IMR-90 (cell line): Measurements from ENCODE around the gene USP24. TPM values are rescaled to one million over a fixed set of nuclear protein-coding genes. Genes with fewer than 3 reads are reported as not detected.

Experiments
- ATAC-seq: fragments of 200-7000 bp; cut with Tn5 transposase; 2 replicates; pipeline ENCODE4 v1.9.1; 2020; ENCODE audit warnings: low read depth, mild to moderate bottlenecking, moderate library complexity
- BruUV-seq: library from RNA; stranded (reverse); fragments of 400-500 nt; replicated peaks from 2 replicates; lab custom pipeline; 2021; lab: Mats Ljungman, UMichigan
- CTCF ChIA-PET: fragments of 300-600 bp; formaldehyde crosslinking; extraction: SDS; loops from one replicate; lab custom pipeline; 2021; ENCODE audit warnings: antibody characterized with exemption; lab: Yijun Ruan, JAX
- POLR2A ChIA-PET: fragments of 300-600 bp; sonication (Branson Sonifier 250); formaldehyde crosslinking; loops from one replicate; lab custom pipeline; 2022; ENCODE audit warnings: antibody characterized with exemption; ENCODE audit not compliant: unreplicated experiment; lab: Charles Lee
- DNase-seq: peaks from one replicate; pipeline ENCODE4 v3.0.0; 2013
- H2AFZ ChIP-seq: replicated peaks from 2 replicates; pipeline ENCODE3; 2013; ENCODE audit warnings: low read length, mild to moderate bottlenecking; ENCODE audit not compliant: poor library complexity
- H2AK5ac ChIP-seq: 2 replicates; pipeline ENCODE4 v1.6.1; 2013; ENCODE audit warnings: low read depth, low read length, inconsistent platforms
- H2AK9ac ChIP-seq: replicated peaks from 2 replicates; pipeline ENCODE3; 2013; ENCODE audit warnings: mild to moderate bottlenecking, low read depth, low read length, moderate library complexity; ENCODE audit not compliant: poor library complexity
- H2BK120ac ChIP-seq: 2 replicates; pipeline ENCODE4 v1.6.1; 2013; ENCODE audit warnings: low read depth, low read length, inconsistent platforms
- H2BK15ac ChIP-seq: 3 replicates; pipeline ENCODE4 v1.6.1; 2013; ENCODE audit warnings: low read depth, low read length, inconsistent platforms
- H2BK20ac ChIP-seq: 2 replicates; pipeline ENCODE4 v1.6.1; 2013; ENCODE audit warnings: low read depth, mild to moderate bottlenecking, inconsistent platforms, low read length, moderate library complexity
- H2BK5ac ChIP-seq: 2 replicates; pipeline ENCODE4 v1.6.1; 2013; ENCODE audit warnings: mild to moderate bottlenecking, low read depth, low read length, inconsistent platforms; ENCODE audit not compliant: poor library complexity, severe bottlenecking
- H3K14ac ChIP-seq: replicated peaks from 2 replicates; pipeline ENCODE4 v1.6.1; 2013; ENCODE audit warnings: low read depth, low read length, inconsistent platforms
- H3K18ac ChIP-seq: 2 replicates; pipeline ENCODE4 v1.6.1; 2013; ENCODE audit warnings: low read depth, low read length, control low read depth
- H3K23ac ChIP-seq: 2 replicates; pipeline ENCODE4 v1.6.1; 2013; ENCODE audit warnings: low read depth, low read length, inconsistent platforms
- H3K27ac ChIP-seq: 2 replicates; pipeline ENCODE4 v1.5.1; 2013; ENCODE audit warnings: mild to moderate bottlenecking, control low read depth, low read length; ENCODE audit not compliant: insufficient read depth
- H3K27me3 ChIP-seq: 2 replicates; pipeline ENCODE4 v1.6.1; 2013; ENCODE audit warnings: low read length; ENCODE audit not compliant: control insufficient read depth, insufficient read depth
- H3K36me3 ChIP-seq: 2 replicates; pipeline ENCODE4 v1.6.1; 2013; ENCODE audit warnings: low read length, mixed read lengths; ENCODE audit not compliant: control insufficient read depth, insufficient read depth
- H3K4ac ChIP-seq: 2 replicates; pipeline ENCODE4 v1.6.1; 2013; ENCODE audit warnings: low read depth, low read length, inconsistent platforms
- H3K4me1 ChIP-seq: 2 replicates; pipeline ENCODE4 v1.6.1; 2013; ENCODE audit warnings: low read length, mixed read lengths; ENCODE audit not compliant: control insufficient read depth, insufficient read depth
- H3K4me2 ChIP-seq: 2 replicates; pipeline ENCODE4 v1.6.1; 2013; ENCODE audit warnings: low read depth, mild to moderate bottlenecking, control low read depth, low read length, moderate library complexity
- H3K4me3 ChIP-seq: 2 replicates; pipeline ENCODE4 v1.5.1; 2013; ENCODE audit warnings: low read depth, mild to moderate bottlenecking, control low read depth, low read length, moderate library complexity; ENCODE audit not compliant: insufficient read depth
- H3K56ac ChIP-seq: 2 replicates; pipeline ENCODE4 v1.6.1; 2013; ENCODE audit warnings: low read length, inconsistent platforms; ENCODE audit not compliant: insufficient read depth; ENCODE audit errors: extremely low read depth
- H3K79me1 ChIP-seq, 2 experiments: 2 replicates each; pipeline ENCODE4 v1.6.1; 2013; ENCODE audit warnings: low read length in 2 of 2, inconsistent platforms in 1 of 2, low read depth in 1 of 2
- H3K9ac ChIP-seq: 2 replicates; pipeline ENCODE4 v1.6.1; 2013; ENCODE audit warnings: low read depth, low read length, control low read depth
- H3K9me1 ChIP-seq: 2 replicates; pipeline ENCODE4 v1.6.1; 2013; ENCODE audit warnings: low read length, inconsistent platforms; ENCODE audit not compliant: insufficient read depth
- H3K9me3 ChIP-seq: 2 replicates; pipeline ENCODE4 v1.6.1; 2013; ENCODE audit warnings: low read length; ENCODE audit not compliant: control insufficient read depth, insufficient read depth
- H4K20me1 ChIP-seq: 2 replicates; pipeline ENCODE4 v1.6.1; 2013; ENCODE audit warnings: low read length, inconsistent platforms; ENCODE audit not compliant: insufficient read depth
- H4K5ac ChIP-seq: 2 replicates; pipeline ENCODE4 v1.6.1; 2013; ENCODE audit warnings: mild to moderate bottlenecking, low read depth, low read length, control low read depth
- H4K8ac ChIP-seq, 2 experiments: 2 replicates each; pipeline ENCODE4 v1.6.1; 2013; ENCODE audit warnings: low read depth in 2 of 2, low read length in 2 of 2, control low read depth in 1 of 2, inconsistent platforms in 1 of 2
- H4K91ac ChIP-seq: 2 replicates; pipeline ENCODE4 v1.6.1; 2013; ENCODE audit warnings: low read depth, low read length, inconsistent platforms; ENCODE audit not compliant: insufficient read depth
- MXI1 ChIP-seq: IDR thresholded peaks from 2 replicates; pipeline ENCODE4 v1.6.1; 2012; ENCODE audit warnings: low read depth, mild to moderate bottlenecking, low read length, moderate library complexity, borderline replicate concordance
- NFE2L2 ChIP-seq: fragments of 150-350 bp; IDR thresholded peaks from 2 replicates; pipeline ENCODE4 v1.6.1; 2016; ENCODE audit warnings: low read depth, mild to moderate bottlenecking, low read length
- SMC3 ChIP-seq: fragments of 150-350 bp; IDR thresholded peaks from 2 replicates; pipeline ENCODE4 v1.6.1; 2016; ENCODE audit warnings: low read depth, mild to moderate bottlenecking, antibody characterized with exemption, low read length, moderate library complexity
- USF2 ChIP-seq: fragments of 150-350 bp; IDR thresholded peaks from 2 replicates; pipeline ENCODE4 v1.6.1; 2017; ENCODE audit warnings: mild to moderate bottlenecking, antibody characterized with exemption, low read length, low read depth
- WGBS, 2 experiments: methylation state at CpG; one replicate each; pipeline versions ENCODE4 v1.1.5 to v1.1.7; 2013; ENCODE audit warnings: missing lambda C conversion rate in 2 of 2; ENCODE audit not compliant: insufficient read length in 1 of 2; ENCODE audit errors: extremely low coverage in 2 of 2; 5-methylcytosine and 5-hydroxymethylcytosine counted together
- dilution Hi-C: fragments of 300-500 bp; cut with HindIII; formaldehyde crosslinking; loops from one replicate; pipeline ENCODE4 v1.14.3; 2018; ENCODE audit warnings: low sequenced_read_pairs; ENCODE audit not compliant: unreplicated experiment
- in situ Hi-C: fragments of 300-500 bp; cut with MboI; formaldehyde crosslinking; loops from 3 replicates; pipeline ENCODE4 v1.14.3; 2019; ENCODE audit warnings: low sequenced_read_pairs, inconsistent platforms, mixed read lengths
- intact Hi-C: fragments of 100-400 bp; cut with micrococcal nuclease; formaldehyde crosslinking; loops from 2 replicates; pipeline ENCODE4 v1.10.0; 2022
- polyA plus RNA-seq, 3 experiments: library from polyadenylated mRNA; depleted of rRNA; stranded (reverse); fragments of >200 nt; gene quantifications; 2 replicates each; pipeline ENCODE4 v1.2.3, GENCODE V29; 2012; ENCODE audit warnings: low replicate concordance in 1 of 3
- total RNA-seq: library from RNA; depleted of rRNA; stranded (reverse); fragments of >200 nt; gene quantifications from 2 replicates; pipeline ENCODE4 v1.2.3, GENCODE V29; 2012

The USP24 gene
- total and polyA plus RNA-seq, 2 of the 4 experiments (the other 2 are of a cell fraction), result 8.4 to 36.7 TPM

GRCh38 chr1:55179177-55179835, 35.9 kb downstream of the USP24 start:
- Histone ChIP-seq H4K5ac (no peak overlapping the region), H3K14ac (no peak overlapping the region), H4K20me1 (peaks cover 30% of the 10 kb centered on the region), H3K23ac (no peak overlapping the region), H3K56ac (no peak overlapping the region), H3K36me3 (peaks cover 1% of the 10 kb centered on the region; the same call in 1 of the 2 replicates), H2BK20ac (no peak overlapping the region), H3K9ac (no peak overlapping the region), H2AK9ac (no peak overlapping the region), H3K79me1 (peaks cover 26 to 51% of the 10 kb centered on the region in 2 experiments), H2AK5ac (no peak overlapping the region), H2BK15ac (no peak overlapping the region), H3K18ac (no peak overlapping the region), H3K4ac (no peak overlapping the region), H3K27ac (no peak overlapping the region), H2BK5ac (no peak overlapping the region), H3K4me1 (no peaks in the 10 kb centered on the region), H3K27me3 (no peaks in the 10 kb centered on the region), H4K91ac (no peak overlapping the region), H2AFZ (no peak overlapping the region), H3K9me1 (no peaks in the 10 kb centered on the region), H2BK120ac (no peak overlapping the region), H3K4me2 (no peak overlapping the region), H4K8ac (no peak overlapping the region), H3K9me3 (peaks cover 3% of the 10 kb centered on the region; the same call in 1 of the 2 replicates), H3K4me3 (no peak overlapping the region)
- 100% methylated on average over 3 of the region's 3 CpGs; no CpG with 5 or more reads in 1 of the 2 experiments for WGBS, 2 experiments
- ATAC-seq, result no peak
- ChIA-PET CTCF (no interaction called here), POLR2A (no interaction called here)
- TF ChIP-seq NFE2L2 (no peak), USF2 (no peak), MXI1 (no peak), SMC3 (no peak)
- BruUV-seq, result no TSS peak
- intact Hi-C loops, result no loop called here
- dilution Hi-C loops, result no loop called here
- peak; percentile 13 for DNase-seq
- in situ Hi-C loops, result no loop called here
